Osteocyte (in vitro differentiated cells): ENCODE data around the gene ZNF432. TPM values are rescaled to one million over a fixed set of nuclear protein-coding genes. Genes with fewer than 3 reads are reported as not detected.
"Not testable (repeated sequence)": the region's sequence is repeated elsewhere in the genome, so short reads cannot be mapped to it uniquely, and the experiment has no call there.

Experiments used
- DNase-seq: peaks from one replicate; pipeline ENCODE4 v3.0.0; 2021; ENCODE audit warnings: mixed read lengths; ENCODE audit not compliant: unreplicated experiment; ENCODE audit errors: extremely low spot score
- H3K27ac Mint-ChIP-seq: one replicate; pipeline ENCODE4 v1.8.0; 2021; ENCODE audit warnings: mild to moderate bottlenecking, mixed read lengths; ENCODE audit not compliant: unreplicated experiment
- H3K27me3 Mint-ChIP-seq: one replicate; pipeline ENCODE4 v1.8.0; 2021; ENCODE audit warnings: mixed read lengths; ENCODE audit not compliant: unreplicated experiment
- H3K36me3 Mint-ChIP-seq: one replicate; pipeline ENCODE4 v1.8.0; 2021; ENCODE audit warnings: mixed read lengths; ENCODE audit not compliant: unreplicated experiment
- H3K4me1 Mint-ChIP-seq: one replicate; pipeline ENCODE4 v1.8.0; 2021; ENCODE audit warnings: mixed read lengths; ENCODE audit not compliant: unreplicated experiment
- H3K4me3 Mint-ChIP-seq: one replicate; pipeline ENCODE4 v1.8.0; 2021; ENCODE audit warnings: mild to moderate bottlenecking, moderate library complexity, mixed read lengths; ENCODE audit not compliant: unreplicated experiment
- H3K9me3 Mint-ChIP-seq: one replicate; pipeline ENCODE4 v1.8.0; 2021; ENCODE audit warnings: mixed read lengths; ENCODE audit not compliant: unreplicated experiment
- CTCF ChIP-seq: fragments of 200-600 bp; sonication (generic); IDR thresholded peaks from 2 replicates; pipeline ENCODE4 v1.5.0; 2021; ENCODE audit warnings: antibody characterized with exemption, mild to moderate bottlenecking, moderate library complexity
- total RNA-seq: library from RNA; stranded (reverse); gene quantifications from 2 replicates; pipeline ENCODE4 v1.2.1, GENCODE V29; 2021

ZNF432 gene
- total RNA-seq, 1 donor from 2014 or later, result 11.5 TPM

- H3K4me1 Mint-ChIP-seq, result no peaks in the 10 kb centered on the region
- no peak overlapping the region for H3K4me3 Mint-ChIP-seq
- H3K27ac Mint-ChIP-seq, result no peak overlapping the region
- peaks cover 86% of the 10 kb centered on the region for H3K36me3 Mint-ChIP-seq
- DNase-seq, result no peak
- H3K9me3 Mint-ChIP-seq, result peaks cover 67% of the 10 kb centered on the region
- no peak for TF ChIP-seq CTCF
- H3K27me3 Mint-ChIP-seq, result no peaks in the 10 kb centered on the region
These were observed 21.9 kb upstream of the ZNF432 start for GRCh38 chr19:52070496-52070895.

GRCh38 chr19:52069653-52070052 is 21.0 kb upstream of the ZNF432 start:
- Mint-ChIP-seq H3K27me3 (no peaks in the 10 kb centered on the region), H3K27ac (no peak overlapping the region), H3K4me3 (no peak overlapping the region), H3K4me1 (no peaks in the 10 kb centered on the region), H3K36me3 (peaks cover 86% of the 10 kb centered on the region), H3K9me3 (peaks cover 64% of the 10 kb centered on the region)
- DNase-seq, result no peak
- TF ChIP-seq CTCF, result no peak

GRCh38 chr19:52066258-52066863 is 17.7 kb upstream of the ZNF432 start:
- no peak overlapping the region for H3K27ac Mint-ChIP-seq
- no peak for TF ChIP-seq CTCF
- H3K4me1 Mint-ChIP-seq, result no peaks in the 10 kb centered on the region
- no peaks in the 10 kb centered on the region for H3K27me3 Mint-ChIP-seq
- H3K36me3 Mint-ChIP-seq, result peaks cover 79% of the 10 kb centered on the region
- peaks cover 51% of the 10 kb centered on the region for H3K9me3 Mint-ChIP-seq
- no peak for DNase-seq
- no peak overlapping the region for H3K4me3 Mint-ChIP-seq

- peaks cover 45% of the 10 kb centered on the region for H3K9me3 Mint-ChIP-seq
- H3K36me3 Mint-ChIP-seq, result peaks cover 78% of the 10 kb centered on the region
These were observed 16.8 kb upstream of the ZNF432 start for GRCh38 chr19:52065399-52065798.

GRCh38 chr19:52056480-52056879 is 7.8 kb upstream of the ZNF432 start:
- not testable (repeated sequence) for H3K4me3 Mint-ChIP-seq, H3K27me3 Mint-ChIP-seq, H3K4me1 Mint-ChIP-seq, H3K27ac Mint-ChIP-seq, DNase-seq
- Mint-ChIP-seq H3K9me3 (peaks cover 49% of the 10 kb centered on the region), H3K36me3 (peaks cover 64% of the 10 kb centered on the region)

More at GRCh38 chr19:52065399-52065798, 16.8 kb upstream of the ZNF432 start:
- H3K27me3 Mint-ChIP-seq, result no peaks in the 10 kb centered on the region
- no peak for TF ChIP-seq CTCF
- no peaks in the 10 kb centered on the region for H3K4me1 Mint-ChIP-seq
- no peak overlapping the region for H3K27ac Mint-ChIP-seq
- no peak for DNase-seq
- H3K4me3 Mint-ChIP-seq, result no peak overlapping the region

GRCh38 chr19:52051736-52052135 is 3.1 kb upstream of the ZNF432 start:
- not testable (repeated sequence) for H3K27ac Mint-ChIP-seq, H3K4me3 Mint-ChIP-seq, H3K27me3 Mint-ChIP-seq, DNase-seq
- H3K4me1 Mint-ChIP-seq, result peaks cover 14% of the 10 kb centered on the region
- H3K36me3 Mint-ChIP-seq, result peaks cover 36% of the 10 kb centered on the region
- H3K9me3 Mint-ChIP-seq, result peaks cover 35% of the 10 kb centered on the region
